Measurements from ENCODE around the gene PRODH2.

DNA sequence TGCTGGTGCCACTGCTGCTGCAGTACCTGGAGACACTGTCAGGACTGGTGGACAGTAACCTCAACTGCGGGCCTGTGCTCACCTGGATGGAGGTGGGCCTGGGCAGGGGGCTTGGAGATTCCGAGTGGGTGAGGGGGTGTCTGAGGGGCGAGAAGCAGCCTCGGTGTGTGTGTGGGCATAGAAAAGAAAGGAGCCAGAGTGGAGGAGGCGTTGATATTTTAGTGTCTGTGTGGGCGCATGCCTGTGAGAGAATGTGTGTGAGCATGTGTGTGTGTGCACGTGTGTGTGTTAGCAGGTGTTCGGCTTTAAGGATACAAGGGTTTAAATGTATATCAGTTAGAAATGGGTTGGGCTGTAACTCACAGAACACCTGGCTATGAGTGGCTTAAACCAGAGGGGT lies 33.6 kb downstream of the PRODH2 start:
- TF ChIP-seq GABPA (IDR thresholded peaks at IDR 0.05 in 1 of 2, conservative IDR thresholded peaks at IDR 0.05 in 1 of 2) (no peak), SP1 (IDR thresholded peaks at IDR 0.05) (no peak), JUND (IDR thresholded peaks at IDR 0.05) (no peak), TAF1 (conservative IDR thresholded peaks at IDR 0.05) (no peak)
- TF ChIP-seq, protein P1, sequence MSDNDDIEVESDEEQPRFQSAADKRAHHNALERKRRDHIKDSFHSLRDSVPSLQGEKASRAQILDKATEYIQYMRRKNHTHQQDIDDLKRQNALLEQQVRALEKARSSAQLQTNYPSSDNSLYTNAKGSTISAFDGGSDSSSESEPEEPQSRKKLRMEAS (IDR thresholded peaks at IDR 0.05) = no peak
- TF ChIP-seq, protein P2, sequence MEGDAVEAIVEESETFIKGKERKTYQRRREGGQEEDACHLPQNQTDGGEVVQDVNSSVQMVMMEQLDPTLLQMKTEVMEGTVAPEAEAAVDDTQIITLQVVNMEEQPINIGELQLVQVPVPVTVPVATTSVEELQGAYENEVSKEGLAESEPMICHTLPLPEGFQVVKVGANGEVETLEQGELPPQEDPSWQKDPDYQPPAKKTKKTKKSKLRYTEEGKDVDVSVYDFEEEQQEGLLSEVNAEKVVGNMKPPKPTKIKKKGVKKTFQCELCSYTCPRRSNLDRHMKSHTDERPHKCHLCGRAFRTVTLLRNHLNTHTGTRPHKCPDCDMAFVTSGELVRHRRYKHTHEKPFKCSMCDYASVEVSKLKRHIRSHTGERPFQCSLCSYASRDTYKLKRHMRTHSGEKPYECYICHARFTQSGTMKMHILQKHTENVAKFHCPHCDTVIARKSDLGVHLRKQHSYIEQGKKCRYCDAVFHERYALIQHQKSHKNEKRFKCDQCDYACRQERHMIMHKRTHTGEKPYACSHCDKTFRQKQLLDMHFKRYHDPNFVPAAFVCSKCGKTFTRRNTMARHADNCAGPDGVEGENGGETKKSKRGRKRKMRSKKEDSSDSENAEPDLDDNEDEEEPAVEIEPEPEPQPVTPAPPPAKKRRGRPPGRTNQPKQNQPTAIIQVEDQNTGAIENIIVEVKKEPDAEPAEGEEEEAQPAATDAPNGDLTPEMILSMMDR (IDR thresholded peaks at IDR 0.05; ENCODE audit: low read depth, low read length, missing input control) = no peak
